Calu3 (cell line): ENCODE data around the gene PLCD1. TPM values are rescaled to one million over a fixed set of nuclear protein-coding genes. Genes with fewer than 3 reads are reported as not detected.

Experiments
- BruUV-seq: library from RNA; stranded (reverse); fragments of 400-500 nt; replicated peaks from 2 replicates; lab custom pipeline; 2021; lab: Mats Ljungman, UMichigan
- CTCF ChIA-PET: fragments of 300-600 bp; sonication (Branson Sonifier 250); formaldehyde crosslinking; loops from one replicate; lab custom pipeline; 2022; ENCODE audit warnings: antibody characterized with exemption; lab: Charles Lee
- DNase-seq: peaks from one replicate; pipeline ENCODE4 v3.0.0; 2022
- H3K27ac Mint-ChIP-seq: one replicate; pipeline ENCODE4 v1.8.0; 2022; ENCODE audit warnings: mixed read lengths; ENCODE audit not compliant: unreplicated experiment
- H3K27me3 Mint-ChIP-seq: one replicate; pipeline ENCODE4 v1.8.0; 2022; ENCODE audit warnings: mixed read lengths; ENCODE audit not compliant: unreplicated experiment
- H3K36me3 Mint-ChIP-seq: one replicate; pipeline ENCODE4 v1.8.0; 2022; ENCODE audit warnings: mild to moderate bottlenecking, moderate library complexity, mixed read lengths; ENCODE audit not compliant: insufficient read depth, unreplicated experiment
- H3K4me1 Mint-ChIP-seq: one replicate; pipeline ENCODE4 v1.8.0; 2022; ENCODE audit warnings: mild to moderate bottlenecking, low read depth, mixed read lengths; ENCODE audit not compliant: unreplicated experiment
- H3K4me3 Mint-ChIP-seq: one replicate; pipeline ENCODE4 v1.8.0; 2022; ENCODE audit warnings: mild to moderate bottlenecking, low read depth, moderate library complexity, mixed read lengths; ENCODE audit not compliant: unreplicated experiment
- H3K9me3 Mint-ChIP-seq: one replicate; pipeline ENCODE4 v1.8.0; 2022; ENCODE audit warnings: low read depth, mixed read lengths; ENCODE audit not compliant: unreplicated experiment
- intact Hi-C: fragments of 100-400 bp; cut with micrococcal nuclease; formaldehyde crosslinking; loops from one replicate; pipeline ENCODE4 v1.10.0; 2022; ENCODE audit not compliant: unreplicated experiment
- total RNA-seq: library from RNA; stranded (reverse); gene quantifications from 2 replicates; pipeline ENCODE4 v1.2.3, GENCODE V29; 2022
- TF ChIP-seq, protein P1 (sequence below): fragments of 200-600 bp; IDR thresholded peaks from one replicate; pipeline ENCODE4 v1.8.0; 2022; ENCODE audit warnings: antibody characterized with exemption; ENCODE audit not compliant: unreplicated experiment

Gene PLCD1
- total RNA-seq, 1 experiment from 2014 or later: 9.8 TPM

DNA sequence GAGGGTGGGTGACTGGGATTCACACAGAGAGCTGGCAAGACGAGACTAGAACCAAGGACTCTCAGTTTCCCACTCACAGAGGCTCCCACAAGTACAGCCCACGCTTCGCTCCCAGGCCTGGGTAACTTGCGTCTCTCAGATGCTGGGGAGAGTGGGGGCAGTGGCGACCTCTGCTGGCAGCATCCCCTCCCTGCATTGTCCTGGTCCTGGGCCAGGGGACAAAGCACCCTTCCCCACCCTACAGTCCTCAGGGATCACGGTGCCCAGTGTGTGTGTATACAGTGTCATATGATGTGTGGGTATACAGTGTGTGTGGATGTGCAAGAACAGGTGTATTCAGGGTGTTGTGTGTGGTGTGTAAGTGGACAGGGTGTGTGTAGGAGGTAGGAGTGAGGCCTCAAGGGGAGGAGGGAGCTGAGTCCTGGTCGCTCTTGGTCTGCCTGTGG is 26.0 kb downstream of the PLCD1 start:
- TF ChIP-seq, protein P1, sequence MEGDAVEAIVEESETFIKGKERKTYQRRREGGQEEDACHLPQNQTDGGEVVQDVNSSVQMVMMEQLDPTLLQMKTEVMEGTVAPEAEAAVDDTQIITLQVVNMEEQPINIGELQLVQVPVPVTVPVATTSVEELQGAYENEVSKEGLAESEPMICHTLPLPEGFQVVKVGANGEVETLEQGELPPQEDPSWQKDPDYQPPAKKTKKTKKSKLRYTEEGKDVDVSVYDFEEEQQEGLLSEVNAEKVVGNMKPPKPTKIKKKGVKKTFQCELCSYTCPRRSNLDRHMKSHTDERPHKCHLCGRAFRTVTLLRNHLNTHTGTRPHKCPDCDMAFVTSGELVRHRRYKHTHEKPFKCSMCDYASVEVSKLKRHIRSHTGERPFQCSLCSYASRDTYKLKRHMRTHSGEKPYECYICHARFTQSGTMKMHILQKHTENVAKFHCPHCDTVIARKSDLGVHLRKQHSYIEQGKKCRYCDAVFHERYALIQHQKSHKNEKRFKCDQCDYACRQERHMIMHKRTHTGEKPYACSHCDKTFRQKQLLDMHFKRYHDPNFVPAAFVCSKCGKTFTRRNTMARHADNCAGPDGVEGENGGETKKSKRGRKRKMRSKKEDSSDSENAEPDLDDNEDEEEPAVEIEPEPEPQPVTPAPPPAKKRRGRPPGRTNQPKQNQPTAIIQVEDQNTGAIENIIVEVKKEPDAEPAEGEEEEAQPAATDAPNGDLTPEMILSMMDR: peak; percentile 80
- DNase-seq: peak; percentile 69
- no TSS peak for BruUV-seq
- CTCF ChIA-PET: interaction anchor here (1.0 to 1.3 kb wide), 2 partner anchors 12 to 29 kb away, joined by 4 to 16 read pairs; partner anchors contain the start of gene VILL
- Mint-ChIP-seq H3K36me3 (peaks cover 41% of the 10 kb centered on the region), H3K9me3 (no peaks in the 10 kb centered on the region), H3K4me1 (peaks cover 30% of the 10 kb centered on the region), H3K27ac (peak overlapping the region; percentile 44), H3K27me3 (no peaks in the 10 kb centered on the region), H3K4me3 (no peak overlapping the region)
- intact Hi-C loops: loop anchor here (5.0 kb wide), 1 partner anchor 39 kb away; no protein-coding TSS in a partner anchor

DNA sequence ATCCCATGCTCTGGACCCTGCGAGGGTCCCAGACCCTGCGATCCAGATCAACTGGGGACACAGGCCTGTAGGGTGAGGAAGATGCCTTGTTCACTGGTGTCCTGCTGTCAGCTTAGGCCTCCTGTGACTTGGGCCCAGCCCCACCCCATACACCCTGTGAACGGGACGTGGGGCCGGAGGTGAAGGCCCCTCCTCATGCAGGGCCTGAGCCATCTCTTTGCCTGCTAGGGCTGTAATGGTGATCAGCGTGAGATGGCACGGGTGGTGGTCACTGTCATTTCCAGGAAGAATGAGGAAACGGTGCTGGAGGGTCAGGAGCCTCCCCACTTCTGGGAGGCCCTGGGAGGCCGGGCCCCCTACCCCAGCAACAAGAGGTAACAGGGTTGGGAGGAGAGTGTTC is 26.5 kb downstream of the PLCD1 start:
- TF ChIP-seq, protein P1: no peak
- Mint-ChIP-seq H3K27ac (peak overlapping the region; percentile 44), H3K4me1 (peaks cover 30% of the 10 kb centered on the region), H3K9me3 (no peaks in the 10 kb centered on the region), H3K4me3 (no peak overlapping the region), H3K27me3 (no peaks in the 10 kb centered on the region), H3K36me3 (peaks cover 45% of the 10 kb centered on the region)
- intact Hi-C loops: loop anchor here (5.0 kb wide), 1 partner anchor 39 kb away; no protein-coding TSS in a partner anchor
- CTCF ChIA-PET: interaction anchor here (1.3 kb wide), 1 partner anchor 29 kb away, joined by 16 read pairs; no protein-coding TSS in a partner anchor
- no peak for DNase-seq
- no TSS peak for BruUV-seq

DNA sequence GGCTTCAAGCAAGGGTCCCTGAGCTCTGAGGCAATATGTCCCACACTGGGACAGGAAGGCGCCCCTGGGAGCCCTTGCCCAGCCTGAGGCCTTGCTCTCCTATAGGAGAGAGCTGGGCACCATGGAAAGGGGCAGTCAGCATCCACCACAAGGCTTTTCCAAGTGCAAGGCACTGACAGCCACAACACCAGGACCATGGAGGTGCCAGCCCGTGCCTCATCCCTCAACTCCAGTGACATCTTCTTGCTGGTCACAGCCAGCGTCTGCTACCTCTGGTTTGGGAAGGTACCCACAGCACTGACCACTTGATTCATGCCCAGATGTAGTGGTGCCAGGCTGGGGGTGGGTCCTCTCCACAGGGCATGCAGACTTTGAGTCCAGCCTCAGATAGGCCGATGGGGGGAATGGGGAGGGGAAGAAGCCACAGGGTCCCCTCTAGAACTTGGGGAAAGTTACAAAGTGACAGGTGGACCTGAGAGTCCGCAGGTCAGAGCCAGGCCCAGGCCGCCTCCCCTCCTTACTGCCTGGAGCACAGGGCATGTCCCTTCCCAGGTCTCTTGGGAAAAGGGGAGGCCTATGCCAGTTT is 27.1 kb downstream of the PLCD1 start:
- no peaks in the 10 kb centered on the region for H3K27me3 Mint-ChIP-seq
- TF ChIP-seq, protein P1: no peak
- no peak overlapping the region for H3K27ac Mint-ChIP-seq
- BruUV-seq: no TSS peak
- CTCF ChIA-PET: interaction anchor here (2.0 kb wide), 1 partner anchor 28 kb away, joined by 13 read pairs; no protein-coding TSS in a partner anchor
- intact Hi-C loops: loop anchor here (5.0 kb wide), 1 partner anchor 40 kb away; no protein-coding TSS in a partner anchor
- no peaks in the 10 kb centered on the region for H3K9me3 Mint-ChIP-seq
- DNase-seq: no peak
- H3K36me3 Mint-ChIP-seq: peaks cover 45% of the 10 kb centered on the region
- H3K4me3 Mint-ChIP-seq: no peak overlapping the region
- peaks cover 30% of the 10 kb centered on the region for H3K4me1 Mint-ChIP-seq

DNA sequence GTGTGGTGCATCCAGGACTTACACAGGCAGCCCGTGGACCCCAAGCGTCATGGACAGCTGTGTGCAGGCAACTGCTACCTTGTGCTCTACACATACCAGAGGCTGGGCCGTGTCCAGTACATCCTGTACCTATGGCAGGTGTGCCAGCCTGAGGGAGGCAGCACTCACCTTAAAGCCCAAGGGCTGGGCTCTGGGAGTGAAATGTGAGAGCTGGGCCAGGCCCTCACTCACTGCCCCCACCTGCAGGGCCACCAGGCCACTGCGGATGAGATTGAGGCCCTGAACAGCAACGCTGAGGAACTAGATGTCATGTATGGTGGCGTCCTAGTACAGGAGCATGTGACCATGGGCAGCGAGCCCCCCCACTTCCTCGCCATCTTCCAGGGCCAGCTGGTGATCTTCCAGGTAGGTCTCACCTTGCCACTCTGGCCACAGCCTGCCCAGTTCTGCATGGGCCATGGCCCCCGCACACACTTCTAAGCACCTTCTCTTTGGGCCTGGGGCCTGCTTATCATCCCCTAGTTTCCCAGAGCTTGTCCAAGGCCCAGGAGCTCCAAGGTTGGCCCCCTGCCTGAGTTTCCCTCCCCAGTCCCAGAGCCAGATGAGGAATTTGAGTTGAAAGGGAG is 27.9 kb downstream of the PLCD1 start:
- BruUV-seq: no TSS peak
- Mint-ChIP-seq H3K27ac (no peak overlapping the region), H3K36me3 (peaks cover 52% of the 10 kb centered on the region), H3K4me1 (peaks cover 34% of the 10 kb centered on the region), H3K9me3 (no peaks in the 10 kb centered on the region), H3K27me3 (no peaks in the 10 kb centered on the region), H3K4me3 (no peak overlapping the region)
- TF ChIP-seq, protein P1: peak; percentile 33
- DNase-seq: peak; percentile 53
- CTCF ChIA-PET: interaction anchor here (0.6 to 2.0 kb wide), 3 partner anchors 11 to 37 kb away, joined by 3 to 13 read pairs (median 3); partner anchors contain the start of gene VILL
- intact Hi-C loops: loop anchor here (5.0 kb wide), 1 partner anchor 41 kb away; no protein-coding TSS in a partner anchor
